IMR-90 (cell line): ENCODE measurements around the gene HEXIM1. TPM values are rescaled to one million over a fixed set of nuclear protein-coding genes. Genes with fewer than 3 reads are reported as not detected.

ENCODE experiments used
- ATAC-seq: fragments of 200-7000 bp; cut with Tn5 transposase; 2 replicates; pipeline ENCODE4 v1.9.1; 2020; ENCODE audit warnings: low read depth, mild to moderate bottlenecking, moderate library complexity
- BruUV-seq: library from RNA; stranded (reverse); fragments of 400-500 nt; replicated peaks from 2 replicates; lab custom pipeline; 2021; lab: Mats Ljungman, UMichigan
- CTCF ChIA-PET: fragments of 300-600 bp; formaldehyde crosslinking; extraction: SDS; loops from one replicate; lab custom pipeline; 2021; ENCODE audit warnings: antibody characterized with exemption; lab: Yijun Ruan, JAX
- POLR2A ChIA-PET: fragments of 300-600 bp; sonication (Branson Sonifier 250); formaldehyde crosslinking; loops from one replicate; lab custom pipeline; 2022; ENCODE audit warnings: antibody characterized with exemption; ENCODE audit not compliant: unreplicated experiment; lab: Charles Lee
- DNase-seq: peaks from one replicate; pipeline ENCODE4 v3.0.0; 2013
- H2AFZ ChIP-seq: replicated peaks from 2 replicates; pipeline ENCODE3; 2013; ENCODE audit warnings: low read length, mild to moderate bottlenecking; ENCODE audit not compliant: poor library complexity
- H2AK5ac ChIP-seq: 2 replicates; pipeline ENCODE4 v1.6.1; 2013; ENCODE audit warnings: low read depth, low read length, inconsistent platforms
- H2AK9ac ChIP-seq: replicated peaks from 2 replicates; pipeline ENCODE3; 2013; ENCODE audit warnings: mild to moderate bottlenecking, low read depth, low read length, moderate library complexity; ENCODE audit not compliant: poor library complexity
- H2BK120ac ChIP-seq: 2 replicates; pipeline ENCODE4 v1.6.1; 2013; ENCODE audit warnings: low read depth, low read length, inconsistent platforms
- H2BK15ac ChIP-seq: 3 replicates; pipeline ENCODE4 v1.6.1; 2013; ENCODE audit warnings: low read depth, low read length, inconsistent platforms
- H2BK20ac ChIP-seq: 2 replicates; pipeline ENCODE4 v1.6.1; 2013; ENCODE audit warnings: low read depth, mild to moderate bottlenecking, inconsistent platforms, low read length, moderate library complexity
- H2BK5ac ChIP-seq: 2 replicates; pipeline ENCODE4 v1.6.1; 2013; ENCODE audit warnings: mild to moderate bottlenecking, low read depth, low read length, inconsistent platforms; ENCODE audit not compliant: poor library complexity, severe bottlenecking
- H3K14ac ChIP-seq: replicated peaks from 2 replicates; pipeline ENCODE4 v1.6.1; 2013; ENCODE audit warnings: low read depth, low read length, inconsistent platforms
- H3K18ac ChIP-seq: 2 replicates; pipeline ENCODE4 v1.6.1; 2013; ENCODE audit warnings: low read depth, low read length, control low read depth
- H3K23ac ChIP-seq: 2 replicates; pipeline ENCODE4 v1.6.1; 2013; ENCODE audit warnings: low read depth, low read length, inconsistent platforms
- H3K27ac ChIP-seq: 2 replicates; pipeline ENCODE4 v1.5.1; 2013; ENCODE audit warnings: mild to moderate bottlenecking, control low read depth, low read length; ENCODE audit not compliant: insufficient read depth
- H3K27me3 ChIP-seq: 2 replicates; pipeline ENCODE4 v1.6.1; 2013; ENCODE audit warnings: low read length; ENCODE audit not compliant: control insufficient read depth, insufficient read depth
- H3K36me3 ChIP-seq: 2 replicates; pipeline ENCODE4 v1.6.1; 2013; ENCODE audit warnings: low read length, mixed read lengths; ENCODE audit not compliant: control insufficient read depth, insufficient read depth
- H3K4ac ChIP-seq: 2 replicates; pipeline ENCODE4 v1.6.1; 2013; ENCODE audit warnings: low read depth, low read length, inconsistent platforms
- H3K4me1 ChIP-seq: 2 replicates; pipeline ENCODE4 v1.6.1; 2013; ENCODE audit warnings: low read length, mixed read lengths; ENCODE audit not compliant: control insufficient read depth, insufficient read depth
- H3K4me2 ChIP-seq: 2 replicates; pipeline ENCODE4 v1.6.1; 2013; ENCODE audit warnings: low read depth, mild to moderate bottlenecking, control low read depth, low read length, moderate library complexity
- H3K4me3 ChIP-seq: 2 replicates; pipeline ENCODE4 v1.5.1; 2013; ENCODE audit warnings: low read depth, mild to moderate bottlenecking, control low read depth, low read length, moderate library complexity; ENCODE audit not compliant: insufficient read depth
- H3K56ac ChIP-seq: 2 replicates; pipeline ENCODE4 v1.6.1; 2013; ENCODE audit warnings: low read length, inconsistent platforms; ENCODE audit not compliant: insufficient read depth; ENCODE audit errors: extremely low read depth
- H3K79me1 ChIP-seq, 2 experiments: 2 replicates each; pipeline ENCODE4 v1.6.1; 2013; ENCODE audit warnings: low read length in 2 of 2, inconsistent platforms in 1 of 2, low read depth in 1 of 2
- H3K9ac ChIP-seq: 2 replicates; pipeline ENCODE4 v1.6.1; 2013; ENCODE audit warnings: low read depth, low read length, control low read depth
- H3K9me1 ChIP-seq: 2 replicates; pipeline ENCODE4 v1.6.1; 2013; ENCODE audit warnings: low read length, inconsistent platforms; ENCODE audit not compliant: insufficient read depth
- H3K9me3 ChIP-seq: 2 replicates; pipeline ENCODE4 v1.6.1; 2013; ENCODE audit warnings: low read length; ENCODE audit not compliant: control insufficient read depth, insufficient read depth
- H4K20me1 ChIP-seq: 2 replicates; pipeline ENCODE4 v1.6.1; 2013; ENCODE audit warnings: low read length, inconsistent platforms; ENCODE audit not compliant: insufficient read depth
- H4K5ac ChIP-seq: 2 replicates; pipeline ENCODE4 v1.6.1; 2013; ENCODE audit warnings: mild to moderate bottlenecking, low read depth, low read length, control low read depth
- H4K8ac ChIP-seq, 2 experiments: 2 replicates each; pipeline ENCODE4 v1.6.1; 2013; ENCODE audit warnings: low read depth in 2 of 2, low read length in 2 of 2, control low read depth in 1 of 2, inconsistent platforms in 1 of 2
- H4K91ac ChIP-seq: 2 replicates; pipeline ENCODE4 v1.6.1; 2013; ENCODE audit warnings: low read depth, low read length, inconsistent platforms; ENCODE audit not compliant: insufficient read depth
- BHLHE40 ChIP-seq: fragments of 150-350 bp; IDR thresholded peaks from 2 replicates; pipeline ENCODE4 v1.6.1; 2016; ENCODE audit warnings: mild to moderate bottlenecking, low read depth, low read length
- CEBPB ChIP-seq: IDR thresholded peaks from 2 replicates; pipeline ENCODE4 v1.6.1; 2012; ENCODE audit warnings: low read depth, low read length, improper control_type of control experiment
- CHD1 ChIP-seq: IDR thresholded peaks from 2 replicates; pipeline ENCODE4 v1.6.1; 2012; ENCODE audit warnings: low read depth, low read length, improper control_type of control experiment
- MAFK ChIP-seq: IDR thresholded peaks from 2 replicates; pipeline ENCODE4 v1.6.1; 2012; ENCODE audit warnings: low read depth, low read length, improper control_type of control experiment
- NFE2L2 ChIP-seq: fragments of 150-350 bp; IDR thresholded peaks from 2 replicates; pipeline ENCODE4 v1.6.1; 2016; ENCODE audit warnings: low read depth, mild to moderate bottlenecking, low read length
- POLR2A ChIP-seq: IDR thresholded peaks from 2 replicates; pipeline ENCODE4 v1.6.1; 2012; ENCODE audit warnings: mild to moderate bottlenecking, low read depth, low read length
- WGBS, 2 experiments: methylation state at CpG; one replicate each; pipeline versions ENCODE4 v1.1.5 to v1.1.7; 2013; ENCODE audit warnings: missing lambda C conversion rate in 2 of 2; ENCODE audit not compliant: insufficient read length in 1 of 2; ENCODE audit errors: extremely low coverage in 2 of 2; 5-methylcytosine and 5-hydroxymethylcytosine counted together
- dilution Hi-C: fragments of 300-500 bp; cut with HindIII; formaldehyde crosslinking; loops from one replicate; pipeline ENCODE4 v1.14.3; 2018; ENCODE audit warnings: low sequenced_read_pairs; ENCODE audit not compliant: unreplicated experiment
- in situ Hi-C: fragments of 300-500 bp; cut with MboI; formaldehyde crosslinking; loops from 3 replicates; pipeline ENCODE4 v1.14.3; 2019; ENCODE audit warnings: low sequenced_read_pairs, inconsistent platforms, mixed read lengths
- intact Hi-C: fragments of 100-400 bp; cut with micrococcal nuclease; formaldehyde crosslinking; loops from 2 replicates; pipeline ENCODE4 v1.10.0; 2022
- polyA plus RNA-seq, 3 experiments: library from polyadenylated mRNA; depleted of rRNA; stranded (reverse); fragments of >200 nt; gene quantifications; 2 replicates each; pipeline ENCODE4 v1.2.3, GENCODE V29; 2012; ENCODE audit warnings: low replicate concordance in 1 of 3
- total RNA-seq: library from RNA; depleted of rRNA; stranded (reverse); fragments of >200 nt; gene quantifications from 2 replicates; pipeline ENCODE4 v1.2.3, GENCODE V29; 2012
- TF ChIP-seq, protein P1 (sequence below): conservative IDR thresholded peaks from 2 replicates; pipeline ENCODE4 v1.5.1; 2012; ENCODE audit warnings: mild to moderate bottlenecking, low read depth, low read length, improper control_type of control experiment

The HEXIM1 gene
- total and polyA plus RNA-seq, 2 of the 4 experiments (the other 2 are of a cell fraction): 5.9 to 14.5 TPM

DNA sequence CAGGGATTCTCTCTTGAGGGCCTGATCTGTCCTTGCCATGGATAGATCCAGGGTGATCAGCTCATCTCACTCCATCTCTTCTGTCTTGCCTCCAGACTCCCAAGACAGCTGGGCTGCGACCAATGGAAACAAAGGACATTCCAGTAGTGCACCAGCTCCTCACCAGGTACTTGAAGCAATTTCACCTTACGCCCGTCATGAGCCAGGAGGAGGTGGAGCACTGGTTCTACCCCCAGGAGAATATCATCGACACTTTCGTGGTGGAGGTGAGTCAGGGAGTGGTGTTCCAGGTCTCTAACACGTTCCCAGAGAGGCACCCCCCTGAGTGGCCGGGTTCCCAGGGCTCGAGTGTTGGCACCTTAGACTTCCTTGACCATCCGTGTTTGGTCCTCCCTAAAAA lies 45.4 kb upstream of the HEXIM1 start:
- Histone ChIP-seq H3K4me1 (peaks cover 7% of the 10 kb centered on the region; the same call in 1 of the 2 replicates), H3K4me2 (no peak overlapping the region), H3K9me1 (no peaks in the 10 kb centered on the region), H3K4ac (no peak overlapping the region), H2AFZ (no peak overlapping the region), H3K79me1 (peaks cover 11 to 55% of the 10 kb centered on the region in 2 experiments; a peak in 3 of 4 replicates), H4K8ac (no peak overlapping the region), H2AK5ac (no peak overlapping the region), H3K4me3 (no peak overlapping the region), H3K9me3 (no peaks in the 10 kb centered on the region), H4K20me1 (peaks cover 12% of the 10 kb centered on the region), H4K5ac (no peak overlapping the region), H2AK9ac (no peak overlapping the region), H2BK120ac (no peak overlapping the region), H3K18ac (no peak overlapping the region), H3K27me3 (no peaks in the 10 kb centered on the region), H3K56ac (no peak overlapping the region), H3K27ac (no peak overlapping the region), H2BK15ac (no peak overlapping the region), H2BK5ac (no peak overlapping the region), H3K23ac (no peak overlapping the region), H3K36me3 (peaks cover 84% of the 10 kb centered on the region), H4K91ac (no peak overlapping the region), H2BK20ac (no peak overlapping the region), H3K9ac (no peak overlapping the region), H3K14ac (no peak overlapping the region)
- intact Hi-C loops (no loop called here), dilution Hi-C loops (no loop called here), in situ Hi-C loops (no loop called here)
- no TSS peak for BruUV-seq
- no peak for ATAC-seq
- no CpG with 5 or more reads among the region's 9 CpGs for WGBS, 2 experiments
- DNase-seq: no peak
- no peak for TF ChIP-seq POLR2A
- no peak for TF ChIP-seq NFE2L2
- TF ChIP-seq MAFK: no peak
- no peak for TF ChIP-seq CEBPB
- TF ChIP-seq, protein P1, sequence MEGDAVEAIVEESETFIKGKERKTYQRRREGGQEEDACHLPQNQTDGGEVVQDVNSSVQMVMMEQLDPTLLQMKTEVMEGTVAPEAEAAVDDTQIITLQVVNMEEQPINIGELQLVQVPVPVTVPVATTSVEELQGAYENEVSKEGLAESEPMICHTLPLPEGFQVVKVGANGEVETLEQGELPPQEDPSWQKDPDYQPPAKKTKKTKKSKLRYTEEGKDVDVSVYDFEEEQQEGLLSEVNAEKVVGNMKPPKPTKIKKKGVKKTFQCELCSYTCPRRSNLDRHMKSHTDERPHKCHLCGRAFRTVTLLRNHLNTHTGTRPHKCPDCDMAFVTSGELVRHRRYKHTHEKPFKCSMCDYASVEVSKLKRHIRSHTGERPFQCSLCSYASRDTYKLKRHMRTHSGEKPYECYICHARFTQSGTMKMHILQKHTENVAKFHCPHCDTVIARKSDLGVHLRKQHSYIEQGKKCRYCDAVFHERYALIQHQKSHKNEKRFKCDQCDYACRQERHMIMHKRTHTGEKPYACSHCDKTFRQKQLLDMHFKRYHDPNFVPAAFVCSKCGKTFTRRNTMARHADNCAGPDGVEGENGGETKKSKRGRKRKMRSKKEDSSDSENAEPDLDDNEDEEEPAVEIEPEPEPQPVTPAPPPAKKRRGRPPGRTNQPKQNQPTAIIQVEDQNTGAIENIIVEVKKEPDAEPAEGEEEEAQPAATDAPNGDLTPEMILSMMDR: no peak
- TF ChIP-seq CHD1: no peak
- no peak for TF ChIP-seq BHLHE40
- CTCF ChIA-PET: no interaction called here
- POLR2A ChIA-PET: no interaction called here
